HepG2 (cell line): ENCODE results near the gene CCL1. TPM values are rescaled to one million over a fixed set of nuclear protein-coding genes. Genes with fewer than 3 reads are reported as not detected.

Experiments
- ASH2L ChIP-seq: fragments of 300-600, 200-600 bp; sonication (generic); IDR thresholded peaks from 2 replicates; pipeline ENCODE4 v1.7.0; 2017; ENCODE audit warnings: low read depth, mild to moderate bottlenecking, moderate library complexity, mixed read lengths, low read length; ENCODE audit not compliant: insufficient read length
- GABPA ChIP-seq, 2 experiments: IDR thresholded peaks; 2 replicates each; pipeline ENCODE4 v1.6.1; 2011 to 2016; ENCODE audit warnings: low read depth in 2 of 2, low read length in 1 of 2, missing biosample characterization in 1 of 2, missing genetic modification characterization in 1 of 2
- GABPB1 ChIP-seq: IDR thresholded peaks from 2 replicates; pipeline ENCODE4 v1.6.1; 2016; ENCODE audit warnings: mild to moderate bottlenecking, missing genetic modification reagents, moderate library complexity, missing compliant biosample characterization
- KLF16 ChIP-seq, 2 experiments: sonication (generic) in 1 of 2; formaldehyde crosslinking in 1 of 2; IDR thresholded peaks; 2 replicates each; pipeline versions ENCODE4 v1.6.1 to v1.8.0; 2016 to 2023; ENCODE audit warnings: missing genetic modification reagents in 2 of 2, missing compliant biosample characterization in 1 of 2
- NBN ChIP-seq: fragments of 450-650 bp; conservative IDR thresholded peaks from 2 replicates; pipeline ENCODE4 v1.6.1; 2017
- SMAD9 ChIP-seq: sonication (generic); formaldehyde crosslinking; IDR thresholded peaks from 2 replicates; pipeline ENCODE4 v1.5.1; 2020; ENCODE audit warnings: mild to moderate bottlenecking, missing genetic modification reagents
- ZBTB21 ChIP-seq: sonication (generic); formaldehyde crosslinking; IDR thresholded peaks from 2 replicates; pipeline ENCODE4 v1.4.0; 2020; ENCODE audit warnings: missing genetic modification reagents
- ZNF10 ChIP-seq: sonication (generic); formaldehyde crosslinking; IDR thresholded peaks from 2 replicates; pipeline ENCODE4 v1.4.0; 2020; ENCODE audit warnings: mild to moderate bottlenecking, low read depth, missing genetic modification reagents, borderline replicate concordance
- ZNF367 ChIP-seq: sonication (generic); formaldehyde crosslinking; IDR thresholded peaks from 2 replicates; pipeline ENCODE4 v1.4.0; 2020; ENCODE audit warnings: missing genetic modification reagents, borderline replicate concordance
- ZNF501 ChIP-seq: sonication (generic); formaldehyde crosslinking; IDR thresholded peaks from 2 replicates; pipeline ENCODE4 v1.5.1; 2020; ENCODE audit warnings: mild to moderate bottlenecking, moderate library complexity, missing genetic modification reagents
- ZNF775 ChIP-seq: sonication (generic); formaldehyde crosslinking; IDR thresholded peaks from 2 replicates; pipeline ENCODE4 v1.4.0; 2020; ENCODE audit warnings: missing genetic modification reagents, mild to moderate bottlenecking, moderate library complexity, borderline replicate concordance
- polyA plus RNA-seq, 8 experiments: library from polyadenylated mRNA; depleted of rRNA in 3 of 8; stranded (reverse) in 7 of 8; unstranded in 1 of 8; fragments of >200 nt; fragmentation: Illumina TruSeq in 4 of 8; extraction: Trizol in 4 of 8; gene quantifications; 2 replicates each; pipeline versions ENCODE4 v1.2.1 to v1.2.3, GENCODE V29; 2011 to 2016; ENCODE audit warnings: low read depth in 4 of 8, missing spikeins in 1 of 8, mixed read lengths in 1 of 8; ENCODE audit not compliant: insufficient read depth in 1 of 8
- total RNA-seq, 5 experiments: library from RNA; depleted of rRNA; stranded (reverse); fragments of >200 nt; fragmentation: Illumina TruSeq; extraction: Trizol; gene quantifications; 2 replicates each; pipeline ENCODE4 v1.2.3, GENCODE V29; 2016; ENCODE audit warnings: low read depth in 1 of 5
- TF ChIP-seq, protein P1 (sequence below): sonication (generic); formaldehyde crosslinking; IDR thresholded peaks from 2 replicates; pipeline ENCODE4 v1.4.0; 2020; ENCODE audit warnings: missing genetic modification reagents, borderline replicate concordance
- TF ChIP-seq, protein P2 (sequence below): sonication (generic); formaldehyde crosslinking; IDR thresholded peaks from 2 replicates; pipeline ENCODE4 v1.4.0; 2020; ENCODE audit warnings: missing genetic modification reagents, mild to moderate bottlenecking, borderline replicate concordance
- TF ChIP-seq, protein P3 (sequence below): sonication (generic); formaldehyde crosslinking; IDR thresholded peaks from 2 replicates; pipeline ENCODE4 v1.4.0; 2020; ENCODE audit warnings: mild to moderate bottlenecking, missing genetic modification reagents
- TF ChIP-seq, protein P4 (sequence below): sonication (generic); formaldehyde crosslinking; IDR thresholded peaks from 2 replicates; pipeline ENCODE4 v1.5.1; 2020; ENCODE audit warnings: missing genetic modification reagents, mild to moderate bottlenecking, borderline replicate concordance

The CCL1 gene
- total and polyA plus RNA-seq, 2 of the 13 experiments (the other 11 are each of a cell fraction or from before 2014, with no cell fraction given) = not detected

DNA sequence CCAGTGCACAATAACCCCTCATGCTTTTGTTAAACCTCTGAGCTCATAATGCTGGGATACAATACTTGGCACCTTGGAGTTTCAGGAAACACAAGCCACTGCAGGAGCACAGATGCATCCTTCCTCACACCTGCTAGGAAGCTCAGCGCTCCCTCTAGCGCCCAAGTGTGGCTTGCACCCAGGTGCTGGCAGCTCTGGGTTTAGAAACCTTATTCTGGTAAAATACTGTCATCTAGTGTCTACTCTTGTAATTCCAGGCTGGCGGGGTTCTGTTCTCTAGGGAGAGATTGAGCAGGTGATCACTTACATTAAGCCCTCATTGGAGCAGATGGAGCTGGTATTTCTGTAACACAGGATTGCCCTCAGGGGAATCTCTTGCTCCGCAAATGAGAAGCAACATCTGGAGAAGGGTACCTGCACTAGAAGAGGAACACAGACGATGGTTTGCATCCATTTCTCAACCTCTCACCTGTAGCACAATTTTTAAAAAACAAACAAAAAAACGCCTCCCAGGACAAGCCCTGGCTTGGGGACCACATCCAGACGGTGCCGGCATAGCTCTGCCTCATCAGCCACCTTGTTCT, 1.5 kb downstream of the CCL1 start (continued):
- TF ChIP-seq ASH2L (no peak), ZNF367 (no peak), ZNF775 (CRISPR knock-in tag) (no peak), GABPA (IDR thresholded peaks at IDR 0.05; ENCODE audit: low read depth, low read length) (no peak), GABPA (CRISPR knock-in tag; IDR thresholded peaks at IDR 0.05; ENCODE audit: low read depth) (0 out of 2 replicates have a peak, but pooled peaks have one; percentile 9), ZBTB21 (no peak), ZNF10 (CRISPR knock-in tag) (no peak), SMAD9 (CRISPR knock-in tag) (no peak), KLF16 (CRISPR knock-in tag; IDR thresholded peaks at IDR 0.05) (0 out of 4 replicates have a peak, but pooled peaks of 1 of the 2 experiments have one; percentile 37), ZNF501 (CRISPR knock-in tag) (no peak), GABPB1 (CRISPR knock-in tag) (peak; percentile 17; the same call in 1 of the 2 replicates), NBN (no peak)
- TF ChIP-seq, protein P1, sequence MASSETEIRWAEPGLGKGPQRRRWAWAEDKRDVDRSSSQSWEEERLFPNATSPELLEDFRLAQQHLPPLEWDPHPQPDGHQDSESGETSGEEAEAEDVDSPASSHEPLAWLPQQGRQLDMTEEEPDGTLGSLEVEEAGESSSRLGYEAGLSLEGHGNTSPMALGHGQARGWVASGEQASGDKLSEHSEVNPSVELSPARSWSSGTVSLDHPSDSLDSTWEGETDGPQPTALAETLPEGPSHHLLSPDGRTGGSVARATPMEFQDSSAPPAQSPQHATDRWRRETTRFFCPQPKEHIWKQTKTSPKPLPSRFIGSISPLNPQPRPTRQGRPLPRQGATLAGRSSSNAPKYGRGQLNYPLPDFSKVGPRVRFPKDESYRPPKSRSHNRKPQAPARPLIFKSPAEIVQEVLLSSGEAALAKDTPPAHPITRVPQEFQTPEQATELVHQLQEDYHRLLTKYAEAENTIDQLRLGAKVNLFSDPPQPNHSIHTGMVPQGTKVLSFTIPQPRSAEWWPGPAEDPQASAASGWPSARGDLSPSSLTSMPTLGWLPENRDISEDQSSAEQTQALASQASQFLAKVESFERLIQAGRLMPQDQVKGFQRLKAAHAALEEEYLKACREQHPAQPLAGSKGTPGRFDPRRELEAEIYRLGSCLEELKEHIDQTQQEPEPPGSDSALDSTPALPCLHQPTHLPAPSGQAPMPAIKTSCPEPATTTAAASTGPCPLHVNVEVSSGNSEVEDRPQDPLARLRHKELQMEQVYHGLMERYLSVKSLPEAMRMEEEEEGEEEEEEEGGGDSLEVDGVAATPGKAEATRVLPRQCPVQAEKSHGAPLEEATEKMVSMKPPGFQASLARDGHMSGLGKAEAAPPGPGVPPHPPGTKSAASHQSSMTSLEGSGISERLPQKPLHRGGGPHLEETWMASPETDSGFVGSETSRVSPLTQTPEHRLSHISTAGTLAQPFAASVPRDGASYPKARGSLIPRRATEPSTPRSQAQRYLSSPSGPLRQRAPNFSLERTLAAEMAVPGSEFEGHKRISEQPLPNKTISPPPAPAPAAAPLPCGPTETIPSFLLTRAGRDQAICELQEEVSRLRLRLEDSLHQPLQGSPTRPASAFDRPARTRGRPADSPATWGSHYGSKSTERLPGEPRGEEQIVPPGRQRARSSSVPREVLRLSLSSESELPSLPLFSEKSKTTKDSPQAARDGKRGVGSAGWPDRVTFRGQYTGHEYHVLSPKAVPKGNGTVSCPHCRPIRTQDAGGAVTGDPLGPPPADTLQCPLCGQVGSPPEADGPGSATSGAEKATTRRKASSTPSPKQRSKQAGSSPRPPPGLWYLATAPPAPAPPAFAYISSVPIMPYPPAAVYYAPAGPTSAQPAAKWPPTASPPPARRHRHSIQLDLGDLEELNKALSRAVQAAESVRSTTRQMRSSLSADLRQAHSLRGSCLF (CRISPR knock-in tag) = no peak
- TF ChIP-seq, protein P2, sequence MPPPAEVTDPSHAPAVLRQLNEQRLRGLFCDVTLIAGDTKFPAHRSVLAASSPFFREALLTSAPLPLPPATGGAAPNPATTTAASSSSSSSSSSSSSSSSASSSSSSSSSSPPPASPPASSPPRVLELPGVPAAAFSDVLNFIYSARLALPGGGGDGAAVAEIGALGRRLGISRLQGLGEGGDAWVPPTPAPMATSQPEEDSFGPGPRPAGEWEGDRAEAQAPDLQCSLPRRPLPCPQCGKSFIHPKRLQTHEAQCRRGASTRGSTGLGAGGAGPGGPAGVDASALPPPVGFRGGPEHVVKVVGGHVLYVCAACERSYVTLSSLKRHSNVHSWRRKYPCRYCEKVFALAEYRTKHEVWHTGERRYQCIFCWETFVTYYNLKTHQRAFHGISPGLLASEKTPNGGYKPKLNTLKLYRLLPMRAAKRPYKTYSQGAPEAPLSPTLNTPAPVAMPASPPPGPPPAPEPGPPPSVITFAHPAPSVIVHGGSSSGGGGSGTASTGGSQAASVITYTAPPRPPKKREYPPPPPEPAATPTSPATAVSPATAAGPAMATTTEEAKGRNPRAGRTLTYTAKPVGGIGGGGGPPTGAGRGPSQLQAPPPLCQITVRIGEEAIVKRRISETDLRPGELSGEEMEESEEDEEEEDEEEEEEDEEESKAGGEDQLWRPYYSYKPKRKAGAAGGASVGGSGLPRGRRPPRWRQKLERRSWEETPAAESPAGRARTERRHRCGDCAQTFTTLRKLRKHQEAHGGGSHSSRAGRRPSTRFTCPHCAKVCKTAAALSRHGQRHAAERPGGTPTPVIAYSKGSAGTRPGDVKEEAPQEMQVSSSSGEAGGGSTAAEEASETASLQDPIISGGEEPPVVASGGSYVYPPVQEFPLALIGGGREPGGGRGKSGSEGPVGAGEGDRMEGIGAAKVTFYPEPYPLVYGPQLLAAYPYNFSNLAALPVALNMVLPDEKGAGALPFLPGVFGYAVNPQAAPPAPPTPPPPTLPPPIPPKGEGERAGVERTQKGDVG = no peak
- TF ChIP-seq, protein P3, sequence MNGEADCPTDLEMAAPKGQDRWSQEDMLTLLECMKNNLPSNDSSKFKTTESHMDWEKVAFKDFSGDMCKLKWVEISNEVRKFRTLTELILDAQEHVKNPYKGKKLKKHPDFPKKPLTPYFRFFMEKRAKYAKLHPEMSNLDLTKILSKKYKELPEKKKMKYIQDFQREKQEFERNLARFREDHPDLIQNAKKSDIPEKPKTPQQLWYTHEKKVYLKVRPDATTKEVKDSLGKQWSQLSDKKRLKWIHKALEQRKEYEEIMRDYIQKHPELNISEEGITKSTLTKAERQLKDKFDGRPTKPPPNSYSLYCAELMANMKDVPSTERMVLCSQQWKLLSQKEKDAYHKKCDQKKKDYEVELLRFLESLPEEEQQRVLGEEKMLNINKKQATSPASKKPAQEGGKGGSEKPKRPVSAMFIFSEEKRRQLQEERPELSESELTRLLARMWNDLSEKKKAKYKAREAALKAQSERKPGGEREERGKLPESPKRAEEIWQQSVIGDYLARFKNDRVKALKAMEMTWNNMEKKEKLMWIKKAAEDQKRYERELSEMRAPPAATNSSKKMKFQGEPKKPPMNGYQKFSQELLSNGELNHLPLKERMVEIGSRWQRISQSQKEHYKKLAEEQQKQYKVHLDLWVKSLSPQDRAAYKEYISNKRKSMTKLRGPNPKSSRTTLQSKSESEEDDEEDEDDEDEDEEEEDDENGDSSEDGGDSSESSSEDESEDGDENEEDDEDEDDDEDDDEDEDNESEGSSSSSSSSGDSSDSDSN = no peak
- TF ChIP-seq, protein P4, sequence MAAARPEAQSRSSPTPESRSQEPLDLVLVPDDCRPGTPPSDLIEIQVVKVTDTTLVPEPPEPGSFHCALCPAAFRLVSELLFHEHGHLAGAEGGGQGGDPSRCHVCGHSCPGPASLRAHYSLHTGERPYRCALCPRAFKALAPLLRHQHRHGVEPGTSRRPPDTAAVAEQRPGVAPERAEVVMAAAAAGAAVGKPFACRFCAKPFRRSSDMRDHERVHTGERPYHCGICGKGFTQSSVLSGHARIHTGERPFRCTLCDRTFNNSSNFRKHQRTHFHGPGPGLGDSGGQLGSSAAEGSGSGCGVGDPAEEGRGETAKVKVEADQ (CRISPR knock-in tag) = no peak
